ENCODE data around the gene PAIP1. TPM values are rescaled to one million over a fixed set of nuclear protein-coding genes. Genes with fewer than 3 reads are reported as not detected.

The PAIP1 gene
- total and polyA plus RNA-seq, 2 donors (not counting 3 experiments of a cell fraction or from before 2014, with no cell fraction given), result 69.1 to 90.1 TPM

DNA sequence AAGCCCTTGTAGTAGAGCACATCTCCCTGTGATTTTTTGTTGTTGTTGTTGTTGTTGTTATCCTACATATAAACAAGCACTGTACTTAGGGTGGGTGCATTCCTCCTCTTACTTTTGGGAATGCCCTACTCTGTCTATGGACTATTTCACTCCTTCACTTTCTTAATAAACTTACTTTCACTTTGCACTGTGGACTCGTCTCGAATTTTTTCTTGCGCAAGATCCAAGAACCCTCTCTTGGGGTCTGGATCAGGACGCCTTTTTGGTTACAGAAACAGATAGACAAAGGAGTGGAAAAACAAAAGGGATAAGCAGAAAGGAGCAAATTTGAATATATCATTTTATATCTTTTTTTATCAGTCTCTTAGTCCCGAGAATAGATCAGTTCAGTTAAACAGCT is 14.4 kb upstream of the PAIP1 start:
- ChIA-PET POLR2A (no interaction called here), CTCF (interaction anchor here (1.4 kb wide), 1 partner anchor 9 kb away, joined by 4 read pairs; no protein-coding TSS in a partner anchor)
- Histone ChIP-seq H3K27ac (ENCODE audit: insufficient read depth, low read depth, low read length) (no peak overlapping the region), H3K36me3 (ENCODE audit: control insufficient read depth in 2 of 2, extremely low read depth in 1 of 2, insufficient read depth in 2 of 2, low read length in 2 of 2) (peaks cover 0 to 2% of the 10 kb centered on the region in 2 experiments), H3K9me1 (replicated peaks; ENCODE audit: control insufficient read depth, extremely low read depth, insufficient read depth, low read length) (no peaks in the 10 kb centered on the region), H3K4me1 (ENCODE audit: control insufficient read depth, extremely low read depth, insufficient read depth, low read length) (no peaks in the 10 kb centered on the region), H3K9ac (replicated peaks; ENCODE audit: extremely low read depth, insufficient read depth, low read length) (no peak overlapping the region), H2AFZ (ENCODE audit: low read depth, low read length) (no peak overlapping the region), H3K4me3 (replicated peaks in 1 of 3; ENCODE audit: insufficient read depth in 1 of 3, low read depth in 1 of 3, low read length in 3 of 3) (no peak overlapping the region), H3K9me3 (replicated peaks; ENCODE audit: control insufficient read depth, insufficient read depth, low read length) (no peaks in the 10 kb centered on the region), H3K27me3 (ENCODE audit: control insufficient read depth in 2 of 2, insufficient read depth in 2 of 2, low read length in 2 of 2) (no peaks in the 10 kb centered on the region), H3K4me2 (ENCODE audit: insufficient read depth, low read length) (no peak overlapping the region), H4K20me1 (replicated peaks; ENCODE audit: control insufficient read depth, extremely low read depth, insufficient read depth, low read length) (no peaks in the 10 kb centered on the region), H3K79me2 (ENCODE audit: control insufficient read depth, insufficient read depth, low read length) (no peaks in the 10 kb centered on the region)
- TF ChIP-seq JUN (IDR thresholded peaks at IDR 0.05; ENCODE audit: borderline replicate concordance, insufficient read depth, insufficient read length, low read depth), result no peak
- TF ChIP-seq FOS (IDR thresholded peaks at IDR 0.05; ENCODE audit: borderline replicate concordance, insufficient read depth, low read length), result no peak
- TF ChIP-seq MYC (IDR thresholded peaks at IDR 0.05; ENCODE audit: low read depth, low read length), result no peak
- TF ChIP-seq, protein P1, sequence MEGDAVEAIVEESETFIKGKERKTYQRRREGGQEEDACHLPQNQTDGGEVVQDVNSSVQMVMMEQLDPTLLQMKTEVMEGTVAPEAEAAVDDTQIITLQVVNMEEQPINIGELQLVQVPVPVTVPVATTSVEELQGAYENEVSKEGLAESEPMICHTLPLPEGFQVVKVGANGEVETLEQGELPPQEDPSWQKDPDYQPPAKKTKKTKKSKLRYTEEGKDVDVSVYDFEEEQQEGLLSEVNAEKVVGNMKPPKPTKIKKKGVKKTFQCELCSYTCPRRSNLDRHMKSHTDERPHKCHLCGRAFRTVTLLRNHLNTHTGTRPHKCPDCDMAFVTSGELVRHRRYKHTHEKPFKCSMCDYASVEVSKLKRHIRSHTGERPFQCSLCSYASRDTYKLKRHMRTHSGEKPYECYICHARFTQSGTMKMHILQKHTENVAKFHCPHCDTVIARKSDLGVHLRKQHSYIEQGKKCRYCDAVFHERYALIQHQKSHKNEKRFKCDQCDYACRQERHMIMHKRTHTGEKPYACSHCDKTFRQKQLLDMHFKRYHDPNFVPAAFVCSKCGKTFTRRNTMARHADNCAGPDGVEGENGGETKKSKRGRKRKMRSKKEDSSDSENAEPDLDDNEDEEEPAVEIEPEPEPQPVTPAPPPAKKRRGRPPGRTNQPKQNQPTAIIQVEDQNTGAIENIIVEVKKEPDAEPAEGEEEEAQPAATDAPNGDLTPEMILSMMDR (IDR thresholded peaks at IDR 0.05; ENCODE audit: extremely low read depth in 1 of 2, insufficient read depth in 1 of 2, low read depth in 1 of 2, low read length in 2 of 2), result no peak
- TF ChIP-seq, protein P2, sequence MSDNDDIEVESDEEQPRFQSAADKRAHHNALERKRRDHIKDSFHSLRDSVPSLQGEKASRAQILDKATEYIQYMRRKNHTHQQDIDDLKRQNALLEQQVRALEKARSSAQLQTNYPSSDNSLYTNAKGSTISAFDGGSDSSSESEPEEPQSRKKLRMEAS (IDR thresholded peaks at IDR 0.05; ENCODE audit: insufficient read depth, insufficient read length), result no peak
- TF ChIP-seq POLR2A (IDR thresholded peaks at IDR 0.05; ENCODE audit: low read depth, low read length), result no peak
- no peak for TF ChIP-seq EZH2 (IDR thresholded peaks at IDR 0.05; ENCODE audit: borderline replicate concordance, low read depth, low read length, severe bottlenecking)
- no peak for TF ChIP-seq POLR2AphosphoS5 (IDR thresholded peaks at IDR 0.05; ENCODE audit: insufficient read depth, low read depth, low read length)
- TF ChIP-seq GATA2 (IDR thresholded peaks at IDR 0.05; ENCODE audit: insufficient read depth, insufficient read length, low read depth, low read length), result no peak
- DNase-seq (ENCODE audit: low read depth, low spot score) (no peak), FAIRE-seq (no peak)
- dilution Hi-C loops (cut with MboI; ENCODE audit: extremely low pct_ligation_motif_present, low sequenced_read_pairs), result no loop called here
- no TSS peak for BruUV-seq (replicated peaks)
- intact Hi-C loops (cut with micrococcal nuclease), result no loop called here
